Ascending aorta (tissue), 2 donors: ENCODE results near the gene LARGE1. TPM values are rescaled to one million over a fixed set of nuclear protein-coding genes. Genes with fewer than 3 reads are reported as not detected.

ENCODE experiments used
- DNase-seq, 2 donors: peaks; one replicate each; pipeline ENCODE4 v3.0.0-alpha.2; 2019; ENCODE audit warnings: low spot score in 2 of 2
- H3K27ac ChIP-seq, 2 donors: fragments of 200-600 bp; sonication (generic); one replicate each; pipeline ENCODE4 v1.5.1; 2016 to 2017; ENCODE audit warnings: mild to moderate bottlenecking in 1 of 2
- H3K27me3 ChIP-seq: fragments of 200-600 bp; sonication (generic); one replicate; pipeline ENCODE4 v1.5.1; 2017
- H3K36me3 ChIP-seq, 2 donors: fragments of 200-600 bp; sonication (generic); one replicate each; pipeline ENCODE4 v1.5.1; 2016
- H3K4me1 ChIP-seq, 2 donors: fragments of 200-600 bp; sonication (generic); one replicate each; pipeline ENCODE4 v1.5.1; 2016 to 2017; ENCODE audit warnings: mild to moderate bottlenecking in 1 of 2
- H3K4me3 ChIP-seq, 2 donors: fragments of 200-600 bp; sonication (generic); one replicate each; pipeline ENCODE4 v1.5.1; 2016 to 2017; ENCODE audit warnings: mild to moderate bottlenecking in 1 of 2
- H3K9me3 ChIP-seq, 2 donors: fragments of 200-600 bp; sonication (generic); one replicate each; pipeline ENCODE4 v1.5.1; 2016
- intact Hi-C: fragments of 100-400 bp; cut with DNase I; formaldehyde crosslinking; loops from one replicate; pipeline ENCODE4 v1.15.1; 2023
- total RNA-seq: library from RNA; depleted of rRNA; stranded (reverse); fragments of >200 nt; gene quantifications from one replicate; pipeline ENCODE4 v1.1.0, GENCODE V29; 2016
- TF ChIP-seq, protein P1 (sequence below), 3 experiments: fragments of 200-600 bp in 2 of 3; fragments of 450-650 bp in 1 of 3; sonication (generic) in 2 of 3; IDR thresholded peaks; one replicate each; pipeline ENCODE4 v1.5.1; 2016 to 2019; ENCODE audit warnings: antibody characterized with exemption in 3 of 3, mild to moderate bottlenecking in 1 of 3, moderate library complexity in 1 of 3

Gene LARGE1
- total RNA-seq, 1 donor from 2014 or later = 40.6 TPM

DNA sequence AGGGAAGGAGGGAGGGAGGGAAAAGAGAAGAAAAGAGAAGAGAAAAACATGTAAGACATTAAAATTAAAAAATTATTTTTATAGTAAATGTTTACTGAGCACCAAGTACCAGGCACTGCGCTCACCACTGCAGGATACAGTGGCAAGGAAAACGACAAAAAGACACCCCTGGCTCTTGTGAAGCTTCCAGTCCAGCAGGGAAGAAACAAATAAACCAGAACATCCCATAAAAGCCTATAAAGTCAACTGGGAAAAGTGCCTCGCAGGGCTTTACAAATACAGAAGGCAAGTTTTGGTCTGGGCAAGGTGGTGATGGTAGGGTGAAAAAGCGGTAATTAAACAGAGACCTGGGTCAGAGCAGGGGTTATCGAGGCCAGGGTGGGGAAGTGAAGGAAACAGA is 33.6 kb downstream of the LARGE1 start:
- H3K9me3 ChIP-seq = no peaks in the 10 kb centered on the region
- H3K27ac ChIP-seq = no peak overlapping the region
- no peaks in the 10 kb centered on the region for H3K27me3 ChIP-seq
- DNase-seq = no peak
- H3K36me3 ChIP-seq = no peaks in the 10 kb centered on the region
- H3K4me1 ChIP-seq = peaks cover 0 to 4% of the 10 kb centered on the region in 2 donors
- TF ChIP-seq, protein P1, sequence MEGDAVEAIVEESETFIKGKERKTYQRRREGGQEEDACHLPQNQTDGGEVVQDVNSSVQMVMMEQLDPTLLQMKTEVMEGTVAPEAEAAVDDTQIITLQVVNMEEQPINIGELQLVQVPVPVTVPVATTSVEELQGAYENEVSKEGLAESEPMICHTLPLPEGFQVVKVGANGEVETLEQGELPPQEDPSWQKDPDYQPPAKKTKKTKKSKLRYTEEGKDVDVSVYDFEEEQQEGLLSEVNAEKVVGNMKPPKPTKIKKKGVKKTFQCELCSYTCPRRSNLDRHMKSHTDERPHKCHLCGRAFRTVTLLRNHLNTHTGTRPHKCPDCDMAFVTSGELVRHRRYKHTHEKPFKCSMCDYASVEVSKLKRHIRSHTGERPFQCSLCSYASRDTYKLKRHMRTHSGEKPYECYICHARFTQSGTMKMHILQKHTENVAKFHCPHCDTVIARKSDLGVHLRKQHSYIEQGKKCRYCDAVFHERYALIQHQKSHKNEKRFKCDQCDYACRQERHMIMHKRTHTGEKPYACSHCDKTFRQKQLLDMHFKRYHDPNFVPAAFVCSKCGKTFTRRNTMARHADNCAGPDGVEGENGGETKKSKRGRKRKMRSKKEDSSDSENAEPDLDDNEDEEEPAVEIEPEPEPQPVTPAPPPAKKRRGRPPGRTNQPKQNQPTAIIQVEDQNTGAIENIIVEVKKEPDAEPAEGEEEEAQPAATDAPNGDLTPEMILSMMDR (IDR thresholded peaks at IDR 0.05) = no peak
- intact Hi-C loops = no loop called here
- no peak overlapping the region for H3K4me3 ChIP-seq

GRCh38 chr22:33884829-33885228 is 35.4 kb downstream of the LARGE1 start:
- Histone ChIP-seq H3K36me3 (no peaks in the 10 kb centered on the region), H3K4me3 (no peak overlapping the region), H3K27ac (no peak overlapping the region), H3K4me1 (peaks cover 0 to 4% of the 10 kb centered on the region in 2 donors), H3K27me3 (no peaks in the 10 kb centered on the region), H3K9me3 (no peaks in the 10 kb centered on the region)
- intact Hi-C loops = no loop called here
- TF ChIP-seq, protein P1 (IDR thresholded peaks at IDR 0.05) = no peak
- no peak for DNase-seq

DNA sequence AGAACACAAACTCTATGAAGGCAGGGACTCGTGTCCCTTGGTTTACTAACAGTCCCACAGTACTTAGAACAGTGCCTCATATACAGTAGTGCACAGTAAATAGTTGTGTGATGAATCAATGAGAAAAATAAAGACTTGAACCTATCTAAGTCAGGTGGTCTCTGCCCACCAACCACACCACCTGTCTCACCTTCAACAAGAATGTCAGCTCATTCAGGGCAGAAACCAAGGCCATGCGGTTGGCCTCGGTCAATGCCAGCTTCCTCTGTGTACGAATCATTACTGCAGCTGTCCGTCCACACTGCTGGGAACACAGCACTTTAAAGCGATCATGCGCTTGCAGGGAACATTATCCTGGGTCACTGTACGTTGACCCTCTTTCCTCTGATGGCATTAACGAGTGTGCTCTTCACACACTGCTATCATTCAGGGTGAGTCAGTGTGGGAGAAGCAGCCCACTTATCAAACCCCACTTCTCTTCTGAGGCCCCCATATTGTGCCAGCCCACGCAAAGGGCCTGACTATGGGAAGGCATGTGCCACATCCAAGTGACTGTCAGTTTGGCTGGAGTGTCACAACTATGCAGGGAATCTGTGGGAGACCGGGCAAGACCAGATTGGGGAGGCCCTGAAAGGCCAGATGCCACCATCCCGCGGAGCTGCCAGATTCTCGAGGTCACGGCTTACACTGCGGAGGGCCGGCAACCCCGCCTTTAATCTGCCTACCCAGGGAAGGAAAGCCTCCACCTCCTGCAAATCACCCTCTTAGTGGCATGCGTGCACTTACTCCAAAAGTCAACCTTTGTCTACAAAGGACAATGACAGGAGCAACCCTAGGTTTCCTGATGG is 36.1 kb downstream of the LARGE1 start:
- intact Hi-C loops = no loop called here
- H3K27ac ChIP-seq = no peak overlapping the region
- TF ChIP-seq, protein P1 (IDR thresholded peaks at IDR 0.05) = no peak
- H3K9me3 ChIP-seq = no peaks in the 10 kb centered on the region
- no peaks in the 10 kb centered on the region for H3K36me3 ChIP-seq
- no peak for DNase-seq
- no peaks in the 10 kb centered on the region for H3K27me3 ChIP-seq
- no peak overlapping the region for H3K4me3 ChIP-seq
- peaks cover 0 to 3% of the 10 kb centered on the region in 2 donors for H3K4me1 ChIP-seq

DNA sequence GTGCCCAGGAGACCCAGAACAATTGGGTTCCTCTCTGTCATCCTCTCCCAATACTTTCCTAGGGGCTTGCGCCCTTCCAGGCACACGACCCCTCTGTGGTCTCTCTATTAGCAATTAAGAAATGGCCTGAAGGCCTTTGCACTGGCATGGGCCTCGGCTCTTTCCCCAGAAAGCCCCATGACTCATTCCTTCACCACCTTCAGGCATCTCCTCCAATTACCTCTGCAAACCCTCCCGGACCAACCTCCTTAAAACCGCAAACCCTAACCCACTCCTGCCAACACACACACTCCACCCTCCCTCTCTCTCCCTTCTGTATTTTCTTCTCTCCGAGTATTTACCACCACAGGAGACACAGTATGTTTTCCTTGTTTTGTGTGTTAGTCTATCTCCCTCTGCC is 36.7 kb downstream of the LARGE1 start:
- Histone ChIP-seq H3K4me3 (no peak overlapping the region), H3K4me1 (no peaks in the 10 kb centered on the region), H3K27ac (no peak overlapping the region), H3K36me3 (no peaks in the 10 kb centered on the region), H3K27me3 (no peaks in the 10 kb centered on the region), H3K9me3 (no peaks in the 10 kb centered on the region)
- intact Hi-C loops = no loop called here
- DNase-seq = no peak
- TF ChIP-seq, protein P1 (IDR thresholded peaks at IDR 0.05) = no peak

DNA sequence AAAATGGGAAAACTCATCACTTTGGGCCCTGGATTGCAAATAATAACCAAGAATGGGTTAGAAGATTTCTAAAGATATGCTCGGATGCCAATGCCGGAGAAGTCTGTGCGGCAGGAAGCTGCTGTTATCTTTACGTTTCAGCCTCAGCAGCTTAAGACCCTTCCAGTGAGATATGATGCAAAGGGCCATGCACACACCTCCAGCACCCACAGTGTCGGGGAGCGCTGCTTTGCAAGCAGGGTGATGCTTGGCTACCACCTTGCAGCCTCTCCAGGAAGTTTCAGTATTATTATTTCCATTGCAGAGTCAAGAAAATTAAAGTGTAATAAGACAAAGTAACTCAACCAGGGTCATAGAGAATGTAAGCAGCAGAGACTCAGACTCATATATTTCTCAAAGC is 37.3 kb downstream of the LARGE1 start:
- Histone ChIP-seq H3K27ac (no peak overlapping the region), H3K27me3 (no peaks in the 10 kb centered on the region), H3K36me3 (no peaks in the 10 kb centered on the region), H3K9me3 (no peaks in the 10 kb centered on the region), H3K4me3 (no peak overlapping the region), H3K4me1 (no peaks in the 10 kb centered on the region)
- DNase-seq = no peak
- intact Hi-C loops = no loop called here
- TF ChIP-seq, protein P1 (IDR thresholded peaks at IDR 0.05) = no peak
